Heart right ventricle (tissue), 16 donors: ENCODE measurements around the gene NCKAP5. TPM values are rescaled to one million over a fixed set of nuclear protein-coding genes. Genes with fewer than 3 reads are reported as not detected.

Source experiments
- ATAC-seq, 8 donors: fragments of 200-7000 bp; cut with Tn5 transposase; one replicate each; pipeline ENCODE4 v1.9.1; 2020; ENCODE audit warnings: mild to moderate bottlenecking in 8 of 8, moderate library complexity in 8 of 8, moderate number of reproducible peaks in 1 of 8
- DNase-seq, 2 donors: peaks; one replicate each; pipeline ENCODE4 v3.0.0-alpha.2; 2020
- H3K27ac ChIP-seq, 10 donors: fragments of 200-600 bp; sonication (generic) in 2 of 10; one replicate each; pipeline versions ENCODE4 v1.5.0 to v1.8.0; 2020 to 2022; ENCODE audit warnings: mild to moderate bottlenecking in 3 of 10
- H3K27me3 ChIP-seq, 7 donors: fragments of 200-600 bp; one replicate each; pipeline ENCODE4 v1.8.0; 2021 to 2022; ENCODE audit warnings: mild to moderate bottlenecking in 2 of 7
- H3K36me3 ChIP-seq, 9 donors: fragments of 200-600 bp; sonication (generic) in 1 of 9; one replicate each; pipeline versions ENCODE4 v1.5.0 to v1.8.0; 2020 to 2022; ENCODE audit warnings: mild to moderate bottlenecking in 2 of 9
- H3K4me1 ChIP-seq, 9 donors: fragments of 200-600 bp; sonication (generic) in 1 of 9; one replicate each; pipeline versions ENCODE4 v1.5.0 to v1.8.0; 2020 to 2022; ENCODE audit warnings: mild to moderate bottlenecking in 4 of 9
- H3K4me3 ChIP-seq, 10 donors: fragments of 200-600 bp; sonication (generic) in 2 of 10; one replicate each; pipeline versions ENCODE4 v1.5.0 to v1.8.0; 2020 to 2022; ENCODE audit warnings: mild to moderate bottlenecking in 7 of 10, moderate library complexity in 2 of 10
- H3K9me3 ChIP-seq, 11 donors: fragments of 200-600 bp in 10 of 11; sonication (generic) in 2 of 11; one replicate each; pipeline versions ENCODE4 v1.5.0 to v1.8.0; 2013 to 2022; ENCODE audit warnings: mild to moderate bottlenecking in 2 of 11, control low read depth in 1 of 11, moderate library complexity in 1 of 11
- WGBS, 2 donors: extraction: QIAGEN DNeasy Blood & Tissue Kit; methylation state at CpG; one replicate each; pipeline ENCODE4 v1.1.7; 2013; ENCODE audit warnings: inconsistent platforms in 1 of 2; 5-methylcytosine and 5-hydroxymethylcytosine counted together
- intact Hi-C, 10 donors: fragments of 100-400 bp; cut with DNase I; formaldehyde crosslinking; loops; one replicate each; pipeline versions ENCODE4 v1.11.1 to v1.14.2; 2022
- polyA plus RNA-seq, 2 donors: library from polyadenylated mRNA; stranded (reverse); fragments of 200-250 nt; gene quantifications; one replicate each; pipeline ENCODE4 v1.2.3, GENCODE V29; 2013
- total RNA-seq, 10 donors: library from RNA; stranded (reverse); fragmentation: NEBNext Ultra II Directional in 3 of 10; extraction: Animal tissue kit (Norgen Biotek cat#: 25700) in 3 of 10; gene quantifications; one replicate each; pipeline versions ENCODE4 v1.2.1 to v1.2.4, GENCODE V29; 2021 to 2023
- TF ChIP-seq, protein P1 (sequence below), 9 donors: fragments of 200-600 bp; sonication (generic) in 2 of 9; IDR thresholded peaks; one replicate each; pipeline versions ENCODE4 v1.5.0 to v1.8.0; 2021 to 2022; ENCODE audit warnings: antibody characterized with exemption in 9 of 9, mild to moderate bottlenecking in 5 of 9, moderate library complexity in 1 of 9
- donor health status: Arrhythmogenic right ventricular cardiomyopathy.
- donor health status: ischemic (EF 13 %, LVEDD 7.1; RV severe dilation, severe dysfunction).
- donor health status: healthy with polysubstance abuse.
- donor health status: DM: no; HTN: yes; CAD: no.
- donor health status: DM: no; HTN: no; CAD: no.
- donor health status: ischemic (EF 25% LVEDD 6.9; RV normal size, moderate dysfunction).
- donor health status: ischemic (EF 25% LVEDD 5.7; RV mildly dilated, moderate dysfunction).
- donor health status: healthy.
- donor health status: DM: yes; HTN: yes; CAD: no.
- donor health status: Ischemic cardiomyopathy.
- donor health status: ischemic (EF 35%, LVEDD 5.7; RV mildly dilated, moderate dysfunction).
- donor health status: nonischemic (EF 11% LVEDD 7.7; RV severe dilation, severe dysfunction).
- donor health status: DM: yes; HTN: yes; CAD: no.
- donor health status: PGD.
- donor health status: ischemic (EF 29% LVEDD 5.4; RV normal size, mild dysfunction).
- donor health status: nonischemic (EF 23%, LVEDD 6.1; RV moderate dilation, normal function).

Gene NCKAP5
- total and polyA plus RNA-seq, 12 donors = 0.57 to 11.7 (median 6.2) TPM

DNA sequence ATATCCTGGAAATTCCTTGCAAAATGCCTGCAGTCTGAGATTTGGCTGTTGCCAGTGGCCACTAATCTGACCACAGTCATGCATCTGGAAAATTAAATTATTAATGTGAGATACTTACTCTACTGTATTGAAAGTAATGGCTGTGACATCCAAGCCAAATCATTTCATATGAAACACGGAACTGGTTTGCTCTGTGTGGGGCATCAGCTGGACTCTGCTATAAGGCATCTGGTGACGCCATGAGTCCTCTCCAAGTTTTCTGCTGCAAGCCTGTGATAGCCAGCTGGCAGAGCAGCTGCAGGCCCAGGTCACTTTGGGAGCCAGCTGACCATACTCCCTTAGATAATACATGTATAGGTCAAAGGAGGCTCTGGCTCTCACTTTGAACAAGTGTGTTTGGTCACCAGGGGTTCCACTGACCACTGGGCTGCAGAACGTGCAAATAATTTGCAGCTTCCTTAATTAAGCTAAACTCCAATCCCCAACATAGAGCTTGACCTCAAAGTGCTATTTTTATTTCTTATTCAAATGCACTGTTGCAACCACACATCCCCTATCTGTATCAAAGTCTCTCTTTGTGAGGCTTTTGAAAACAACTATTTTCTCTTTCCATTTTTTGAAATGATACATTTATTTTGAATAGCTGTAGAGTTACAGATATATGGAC lies 152.9 kb downstream of the NCKAP5 start:
- no peak overlapping the region for H3K4me3 ChIP-seq
- no peaks in the 10 kb centered on the region for H3K27me3 ChIP-seq
- ATAC-seq (peak; percentile 67 to 96 (median 91)), DNase-seq (peak; percentile 15 to 20)
- H3K27ac ChIP-seq = peak overlapping the region in 3 of 10 donors; percentile 18 to 28 (median 21)
- WGBS, 2 donors = 37 to 39% methylated on average over 3 of the region's 3 CpGs
- intact Hi-C loops = loop anchor here in 1 of 10 donors (10.0 kb wide), 1 partner anchor 131 kb away; no protein-coding TSS in a partner anchor
- peaks cover 0 to 28% (median 19%) of the 10 kb centered on the region in 9 donors for H3K4me1 ChIP-seq
- H3K36me3 ChIP-seq = no peaks in the 10 kb centered on the region
- TF ChIP-seq, protein P1, sequence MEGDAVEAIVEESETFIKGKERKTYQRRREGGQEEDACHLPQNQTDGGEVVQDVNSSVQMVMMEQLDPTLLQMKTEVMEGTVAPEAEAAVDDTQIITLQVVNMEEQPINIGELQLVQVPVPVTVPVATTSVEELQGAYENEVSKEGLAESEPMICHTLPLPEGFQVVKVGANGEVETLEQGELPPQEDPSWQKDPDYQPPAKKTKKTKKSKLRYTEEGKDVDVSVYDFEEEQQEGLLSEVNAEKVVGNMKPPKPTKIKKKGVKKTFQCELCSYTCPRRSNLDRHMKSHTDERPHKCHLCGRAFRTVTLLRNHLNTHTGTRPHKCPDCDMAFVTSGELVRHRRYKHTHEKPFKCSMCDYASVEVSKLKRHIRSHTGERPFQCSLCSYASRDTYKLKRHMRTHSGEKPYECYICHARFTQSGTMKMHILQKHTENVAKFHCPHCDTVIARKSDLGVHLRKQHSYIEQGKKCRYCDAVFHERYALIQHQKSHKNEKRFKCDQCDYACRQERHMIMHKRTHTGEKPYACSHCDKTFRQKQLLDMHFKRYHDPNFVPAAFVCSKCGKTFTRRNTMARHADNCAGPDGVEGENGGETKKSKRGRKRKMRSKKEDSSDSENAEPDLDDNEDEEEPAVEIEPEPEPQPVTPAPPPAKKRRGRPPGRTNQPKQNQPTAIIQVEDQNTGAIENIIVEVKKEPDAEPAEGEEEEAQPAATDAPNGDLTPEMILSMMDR (IDR thresholded peaks at IDR 0.05) = no peak
- no peaks in the 10 kb centered on the region for H3K9me3 ChIP-seq

DNA sequence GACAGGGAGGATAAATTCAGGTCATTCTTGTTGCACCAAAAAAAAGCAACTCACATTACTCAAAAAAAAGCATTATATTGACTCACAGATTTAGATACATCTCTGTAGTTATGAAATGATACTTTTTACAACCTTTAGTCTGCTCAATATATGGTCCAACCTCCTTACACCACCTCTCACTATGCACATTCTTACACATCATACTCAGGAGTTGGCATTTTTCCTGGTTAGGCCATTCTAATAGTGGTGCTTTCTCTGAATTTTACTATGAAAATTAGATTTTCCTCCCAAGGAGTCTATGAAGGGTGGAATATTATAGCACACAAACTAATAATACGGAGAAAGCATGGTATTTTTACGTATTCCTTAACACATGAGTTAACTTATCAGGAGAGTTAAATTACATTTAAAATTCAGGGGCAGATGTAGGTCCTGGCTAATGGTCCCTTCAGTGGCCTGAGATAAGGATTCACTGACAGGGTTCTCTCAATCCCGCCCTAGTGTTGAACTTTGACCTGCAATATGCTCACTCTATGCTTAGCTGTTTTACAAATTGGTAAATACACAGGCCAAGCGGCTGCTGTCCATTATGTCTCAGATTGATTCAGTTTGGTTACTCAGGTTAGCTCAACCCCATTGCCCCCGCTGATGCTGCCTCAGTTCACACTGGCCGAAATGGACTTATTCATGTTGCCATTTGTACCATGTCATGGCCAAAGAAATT lies 153.6 kb downstream of the NCKAP5 start:
- TF ChIP-seq, protein P1 (IDR thresholded peaks at IDR 0.05) = no peak
- no peaks in the 10 kb centered on the region for H3K36me3 ChIP-seq
- no peaks in the 10 kb centered on the region for H3K9me3 ChIP-seq
- peak in 2 of 8 donors; percentile 8 to 29 for ATAC-seq
- 84 to 97% methylated on average over 6 of the region's 6 CpGs for WGBS, 2 donors
- intact Hi-C loops = loop anchor here in 1 of 10 donors (10.0 kb wide), 1 partner anchor 130 kb away; no protein-coding TSS in a partner anchor
- no peak overlapping the region for H3K4me3 ChIP-seq
- DNase-seq = no peak
- no peaks in the 10 kb centered on the region for H3K27me3 ChIP-seq
- peaks cover 0 to 28% (median 19%) of the 10 kb centered on the region in 9 donors for H3K4me1 ChIP-seq
- peak overlapping the region in 3 of 10 donors; percentile 18 to 28 (median 21) for H3K27ac ChIP-seq

DNA sequence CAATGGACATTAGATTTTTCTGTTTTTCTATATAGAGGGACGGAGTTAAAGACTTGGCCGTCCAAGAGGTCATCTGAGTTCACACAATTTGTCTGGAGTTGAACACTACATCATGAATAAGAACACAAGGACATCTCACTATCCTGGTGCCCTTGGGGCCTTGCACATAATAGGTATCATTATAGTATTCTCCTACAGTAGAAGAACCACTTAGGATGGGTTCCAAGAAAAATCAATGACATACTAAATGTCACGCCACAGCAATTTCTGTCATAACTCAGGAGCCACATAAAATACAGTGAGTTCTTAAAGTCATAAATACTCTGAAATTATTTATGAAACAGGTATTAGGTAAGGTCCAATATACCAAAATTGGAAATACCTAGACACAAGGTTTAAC lies 154.4 kb downstream of the NCKAP5 start:
- Histone ChIP-seq H3K36me3 (no peaks in the 10 kb centered on the region), H3K4me3 (no peak overlapping the region), H3K9me3 (no peaks in the 10 kb centered on the region), H3K27me3 (no peaks in the 10 kb centered on the region), H3K27ac (no peak overlapping the region), H3K4me1 (peaks cover 0 to 28% (median 19%) of the 10 kb centered on the region in 9 donors)
- no peak for DNase-seq
- TF ChIP-seq, protein P1 (IDR thresholded peaks at IDR 0.05) = no peak
- intact Hi-C loops = loop anchor here in 1 of 10 donors (10.0 kb wide), 1 partner anchor 129 kb away; no protein-coding TSS in a partner anchor
- no peak for ATAC-seq
- WGBS, 2 donors = 84 to 85% methylated on average over 3 of the region's 3 CpGs

- TF ChIP-seq, protein P1 (IDR thresholded peaks at IDR 0.05) = no peak
- intact Hi-C loops = loop anchor here in 1 of 10 donors (10.0 kb wide), 1 partner anchor 128 kb away; no protein-coding TSS in a partner anchor
- DNase-seq (no peak), ATAC-seq (no peak)
- Histone ChIP-seq H3K4me1 (peaks cover 0 to 28% (median 19%) of the 10 kb centered on the region in 9 donors), H3K4me3 (no peak overlapping the region), H3K36me3 (no peaks in the 10 kb centered on the region), H3K9me3 (no peaks in the 10 kb centered on the region), H3K27me3 (no peaks in the 10 kb centered on the region), H3K27ac (no peak overlapping the region)
These were observed 155.6 kb downstream of the NCKAP5 start for GRCh38 chr2:133412694-133413093.
